Activated T-cell treated with anti-CD3 and anti-CD28 coated beads, Interleukin-2, amount 50 U/mL, for 48 hours (primary cell): ENCODE data around the gene TBC1D8.

Experiments
- DNase-seq, 2 experiments: peaks; one replicate each; pipeline ENCODE4 v3.0.0-alpha.2; 2020

Gene TBC1D8

GRCh38 chr2:100991404-100991773 is 159.8 kb downstream of the TBC1D8 start:
- no peak for DNase-seq

GRCh38 chr2:100990650-100991403 is 160.4 kb downstream of the TBC1D8 start:
- no peak for DNase-seq

- no peak for DNase-seq
Observed at GRCh38 chr2:100990166-100990565, 161.0 kb downstream of the TBC1D8 start.

DNA sequence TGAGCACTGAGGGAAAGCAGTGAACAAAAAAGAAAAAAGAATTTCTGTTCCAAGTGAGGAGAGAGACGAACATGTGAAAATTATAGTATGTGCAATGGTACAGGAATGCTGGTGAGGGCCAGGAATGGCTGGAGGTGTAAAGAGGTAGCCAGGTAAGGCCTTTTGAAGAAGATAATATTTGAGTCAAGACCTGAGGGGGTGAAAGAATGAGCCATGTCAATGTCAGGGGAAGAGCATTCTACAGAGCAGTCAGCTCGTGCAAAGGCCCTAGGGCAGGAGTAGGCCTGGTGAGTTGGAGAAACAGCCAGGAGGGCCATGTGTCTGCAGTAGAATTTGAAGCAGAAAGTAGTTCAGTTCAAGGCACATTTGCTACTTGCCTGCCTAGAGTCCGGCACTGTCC is 161.5 kb downstream of the TBC1D8 start:
- DNase-seq: no peak

GRCh38 chr2:100988630-100989417 is 162.4 kb downstream of the TBC1D8 start:
- DNase-seq: no peak

DNA sequence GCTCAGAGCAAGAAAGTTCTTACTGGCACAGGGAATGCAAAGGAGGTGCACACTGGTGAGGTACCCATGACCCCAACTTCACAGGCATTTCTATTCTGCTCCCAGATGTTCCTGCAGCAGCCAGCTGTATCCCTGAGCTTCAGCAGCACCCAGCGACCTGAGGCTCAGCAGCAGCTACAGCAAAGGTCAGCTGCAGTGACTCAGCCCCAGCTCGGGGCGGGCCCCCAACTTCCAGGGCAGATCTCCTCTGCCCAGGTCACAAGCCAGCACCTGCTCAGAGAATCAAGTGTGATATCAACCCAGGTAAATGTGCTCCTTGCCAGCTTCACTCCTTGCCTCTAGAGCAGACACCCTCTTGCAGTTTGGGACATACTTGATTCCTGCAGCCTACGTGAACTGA is 163.2 kb downstream of the TBC1D8 start:
- DNase-seq: no peak

DNA sequence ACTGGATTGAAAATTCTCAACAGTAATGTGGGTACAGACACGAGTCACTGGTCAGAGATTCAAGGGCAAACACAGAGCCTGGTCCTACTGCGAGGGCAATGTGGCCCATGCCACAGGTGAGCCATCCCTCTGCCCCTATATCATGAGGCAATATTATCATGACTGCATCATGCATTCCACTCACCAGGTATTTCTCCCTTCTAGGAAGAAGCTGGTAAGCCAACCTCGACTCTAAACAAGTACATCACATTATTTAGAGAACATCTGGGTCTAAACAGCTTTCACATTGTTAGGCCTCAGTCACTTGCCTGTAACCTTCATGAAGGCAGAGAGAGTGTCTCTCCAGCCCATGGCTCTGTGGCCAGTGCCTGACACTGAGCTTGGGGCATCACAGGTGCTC is 163.6 kb downstream of the TBC1D8 start:
- no peak for DNase-seq

GRCh38 chr2:100986157-100986556 is 165.0 kb downstream of the TBC1D8 start:
- no peak for DNase-seq

DNA sequence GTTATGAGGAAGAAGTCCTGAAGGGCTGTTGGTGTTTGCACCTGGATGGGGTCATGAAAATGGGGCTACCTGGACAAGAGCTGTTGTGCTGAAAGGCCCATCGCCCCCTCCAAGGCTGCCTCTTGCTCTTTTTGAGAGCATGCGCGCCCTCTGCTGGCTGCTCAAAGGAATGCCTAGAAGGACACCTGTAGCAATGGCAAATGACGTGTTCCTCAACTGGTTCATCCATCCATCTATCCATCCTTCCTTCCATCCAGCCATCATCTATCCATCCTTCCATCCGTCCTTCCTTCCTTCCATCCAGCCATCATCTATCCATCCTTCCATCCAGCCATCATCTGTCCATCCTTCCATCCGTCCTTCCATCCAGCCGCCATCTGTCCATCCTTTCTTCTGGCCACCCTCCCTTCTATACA is 166.3 kb downstream of the TBC1D8 start:
- DNase-seq: peak; percentile 78 to 81

GRCh38 chr2:100983684-100984310 is 167.4 kb downstream of the TBC1D8 start:
- no peak for DNase-seq

GRCh38 chr2:100983201-100983600 is 168.0 kb downstream of the TBC1D8 start:
- DNase-seq: no peak

DNA sequence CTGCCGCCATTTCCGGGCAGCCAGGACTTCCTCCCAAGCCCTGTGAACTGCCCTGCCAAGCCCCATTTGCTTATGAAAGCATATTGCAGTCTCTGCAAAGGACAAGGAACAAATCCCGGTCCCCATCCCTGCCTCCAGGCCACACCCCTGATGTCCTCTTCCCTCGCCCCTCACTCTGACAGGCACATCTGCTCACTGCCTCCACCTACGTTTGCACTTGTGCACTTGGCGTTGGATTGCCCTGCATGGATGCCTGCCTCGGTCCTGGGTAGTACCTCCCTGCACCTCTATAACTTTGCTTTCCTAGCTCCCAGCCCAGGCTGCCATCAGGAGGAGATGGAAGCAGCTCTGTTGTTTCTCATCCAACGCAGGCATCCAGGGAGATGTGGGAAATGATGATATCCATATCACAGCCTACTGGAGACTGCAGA is 168.7 kb downstream of the TBC1D8 start:
- no peak for DNase-seq

GRCh38 chr2:100981011-100981410 is 170.2 kb downstream of the TBC1D8 start:
- DNase-seq: no peak

DNA sequence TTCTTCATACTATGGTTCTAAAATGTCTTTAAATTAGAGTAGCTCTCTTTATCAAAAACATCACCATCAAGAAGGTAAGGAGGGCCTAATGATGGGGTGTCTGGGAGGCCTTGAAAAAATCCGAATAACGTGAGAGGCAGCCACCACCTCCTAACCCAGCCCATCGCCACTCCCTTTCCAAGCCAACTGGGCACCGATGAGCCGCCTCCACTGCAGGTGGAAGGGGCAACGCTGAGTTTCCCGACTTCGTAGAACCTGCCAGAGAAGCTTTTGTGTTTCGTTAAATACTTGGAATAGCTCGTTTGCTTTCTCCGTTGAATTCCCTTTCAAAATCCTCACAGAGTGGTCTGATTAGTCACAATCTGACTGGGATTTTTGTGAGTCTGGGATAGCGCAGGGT is 171.1 kb downstream of the TBC1D8 start:
- DNase-seq: no peak

DNA sequence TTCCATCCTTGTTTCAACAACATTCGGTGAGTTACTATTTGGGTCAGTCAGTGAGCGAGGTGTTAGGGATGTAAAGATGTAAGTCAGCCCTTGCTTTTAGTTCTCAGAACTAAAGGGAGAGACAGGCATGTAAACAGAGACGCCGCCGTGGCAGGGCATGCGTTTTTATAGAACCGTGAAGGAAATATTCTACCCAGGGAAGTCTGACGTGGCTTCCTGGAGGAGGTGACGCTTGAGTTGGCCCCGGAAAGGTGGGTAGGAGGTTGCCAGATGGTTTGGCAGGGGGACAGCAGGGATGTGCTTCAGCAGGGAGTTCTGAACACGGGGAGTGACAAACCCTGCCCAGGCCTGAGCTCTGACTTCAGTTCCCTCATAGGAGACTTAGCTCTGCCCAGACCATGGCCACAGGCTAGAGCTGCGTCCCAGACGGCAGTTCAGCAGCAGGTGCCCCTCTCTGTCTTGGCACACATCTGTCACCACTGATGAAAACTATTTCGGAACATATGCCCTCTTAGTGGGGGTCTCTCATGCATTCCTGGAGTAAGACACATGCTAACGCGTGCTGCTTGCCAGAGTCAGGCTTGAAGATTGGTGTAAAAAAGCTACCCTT is 172.5 kb downstream of the TBC1D8 start:
- no peak for DNase-seq

- no peak for DNase-seq
Observed at GRCh38 chr2:100977511-100977910, 173.7 kb downstream of the TBC1D8 start.

DNA sequence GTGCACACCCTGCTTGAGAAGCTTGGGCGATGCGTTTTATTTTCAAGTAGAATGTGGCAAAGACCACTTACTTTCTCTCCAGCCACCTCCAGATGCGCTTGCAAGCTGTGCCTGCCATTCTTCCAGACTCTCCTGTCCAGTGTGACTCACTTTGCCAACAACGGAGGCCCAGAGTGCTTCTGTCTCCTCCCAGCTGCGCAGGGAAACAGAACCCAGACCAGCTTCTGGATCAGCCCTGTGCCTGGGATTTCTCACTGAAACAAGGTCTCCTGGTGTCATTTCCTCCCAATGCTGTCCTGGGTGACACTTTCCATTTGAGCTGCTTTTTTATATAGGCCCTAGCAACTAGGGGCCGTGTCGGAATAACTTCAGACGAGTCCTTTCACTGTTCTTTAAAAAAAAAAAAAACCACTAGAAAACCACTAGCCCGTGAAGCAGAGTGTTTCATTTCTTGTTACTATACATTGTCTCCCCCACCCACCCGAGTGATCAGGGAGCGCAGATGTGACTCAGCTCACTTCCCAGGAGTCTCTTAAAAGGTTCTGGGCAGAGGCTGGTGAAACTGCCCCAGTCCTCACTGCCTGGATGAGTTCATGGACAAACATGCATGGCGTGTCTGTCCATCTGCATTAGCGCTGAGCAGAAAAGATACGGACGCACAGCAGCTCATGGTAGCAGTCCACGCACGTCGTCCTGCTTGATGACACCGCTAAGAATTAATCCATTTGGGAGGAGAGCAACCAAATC is 174.4 kb downstream of the TBC1D8 start:
- no peak for DNase-seq

GRCh38 chr2:100976061-100976460 is 175.1 kb downstream of the TBC1D8 start:
- no peak for DNase-seq

DNA sequence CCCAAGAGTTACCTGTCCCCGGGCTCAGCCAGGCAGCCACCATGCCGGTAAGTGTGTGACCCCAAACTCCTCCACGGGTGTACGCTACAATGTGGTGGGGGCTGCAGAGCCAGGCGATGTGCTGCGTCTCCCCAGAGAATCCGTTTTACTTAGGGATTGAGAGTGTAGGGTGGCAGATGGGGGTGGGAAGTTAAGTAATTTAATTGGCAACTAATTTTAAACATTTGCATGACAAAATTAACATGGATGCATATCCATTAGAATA is 175.7 kb downstream of the TBC1D8 start:
- DNase-seq: no peak

DNA sequence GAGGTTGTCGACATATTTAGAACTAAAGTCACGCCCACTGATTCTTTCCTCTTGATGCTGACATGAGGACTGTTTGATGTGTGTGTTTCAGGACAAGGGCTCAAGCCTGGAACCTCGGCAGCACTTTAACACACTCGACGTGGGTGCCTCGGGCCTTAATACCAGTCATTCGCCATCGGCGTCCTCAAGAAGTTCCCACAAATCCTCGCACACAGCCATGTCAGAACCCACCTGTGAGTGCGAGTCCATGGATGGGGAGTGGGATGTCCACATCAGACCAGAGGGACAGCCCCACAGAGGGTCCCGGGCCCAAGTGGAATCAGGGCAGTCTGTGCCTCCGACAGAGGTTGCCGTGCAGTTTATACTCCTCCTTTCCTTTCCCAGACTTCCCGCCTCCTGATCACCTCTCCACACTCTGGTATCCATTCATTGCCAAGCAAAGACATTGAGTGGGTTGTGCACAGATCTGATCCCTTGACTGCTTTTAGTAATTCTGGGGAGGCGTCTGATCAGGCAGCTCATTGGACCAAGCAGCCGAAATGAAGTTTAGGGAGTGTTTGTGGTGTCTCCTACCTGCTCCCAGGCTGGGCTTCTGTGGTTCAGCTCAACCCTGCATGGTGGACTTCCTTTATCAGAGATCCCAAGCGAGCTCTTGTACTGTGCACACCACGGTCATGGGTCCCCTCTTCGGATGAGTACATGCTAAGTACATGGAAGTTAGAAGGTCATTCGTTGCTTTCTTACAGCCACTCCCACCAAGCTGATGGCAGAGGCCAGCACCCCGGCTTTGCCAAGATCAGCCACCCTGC is 176.3 kb downstream of the TBC1D8 start:
- DNase-seq: no peak

DNA sequence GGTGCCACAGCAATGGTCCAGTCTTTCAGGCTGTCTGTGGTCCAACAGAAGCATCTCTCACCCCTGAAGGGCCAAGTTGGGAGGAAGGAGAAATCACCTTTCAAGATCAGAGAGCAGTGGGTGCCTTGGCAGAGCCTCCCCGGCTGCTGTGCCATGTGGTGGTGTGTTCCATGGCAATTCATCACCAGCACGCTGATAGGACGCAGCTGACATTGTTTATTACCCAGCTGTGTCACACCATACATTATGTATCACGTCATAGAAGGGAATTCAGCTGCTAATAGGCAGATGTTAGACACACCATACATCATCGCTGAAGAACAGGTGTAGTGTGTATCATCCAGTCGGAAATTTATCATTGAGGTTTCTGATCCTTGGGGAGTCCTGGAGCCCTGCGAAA is 178.7 kb downstream of the TBC1D8 start:
- DNase-seq: no peak

GRCh38 chr2:100971221-100971620 is 180.0 kb downstream of the TBC1D8 start:
- no peak for DNase-seq
